ENCODE data around the gene CAV2.

The CAV2 gene

GRCh38 chr7:116554911-116555310 lies 55.4 kb downstream of the CAV2 start:
- TF ChIP-seq ZFX (IDR thresholded peaks at IDR 0.05) (no peak), CTCF (conservative IDR thresholded peaks at IDR 0.05) (no peak)
- H3K27ac ChIP-seq: no peak overlapping the region

- H3K27ac ChIP-seq: no peak overlapping the region; the same call in 1 of the 2 replicates
- no peak for TF ChIP-seq CTCF (conservative IDR thresholded peaks at IDR 0.05)
Observed at GRCh38 chr7:116557066-116557585, 57.6 kb downstream of the CAV2 start.

- TF ChIP-seq CTCF (conservative IDR thresholded peaks at IDR 0.05) (no peak), ZFX (IDR thresholded peaks at IDR 0.05) (no peak)
- H3K27ac ChIP-seq: no peak overlapping the region; the same call in 1 of the 2 replicates
Observed at GRCh38 chr7:116557901-116558300, 58.4 kb downstream of the CAV2 start.
